Hepatocyte (in vitro differentiated cells): Measurements from ENCODE around the gene PCBP4. TPM values are rescaled to one million over a fixed set of nuclear protein-coding genes. Genes with fewer than 3 reads are reported as not detected.
A peak's percentile ranks its signal among the peaks of the same experiment; 100 is the strongest.

Experiments
- DNase-seq: peaks from one replicate; pipeline ENCODE4 v3.0.0-alpha.2; 2016; ENCODE audit warnings: low spot score
- H2AFZ ChIP-seq: fragments of 200-600 bp; sonication (generic); 2 replicates; pipeline ENCODE4 v1.6.0; 2016; ENCODE audit warnings: antibody characterized with exemption, mild to moderate bottlenecking
- H3K27ac ChIP-seq: fragments of 200-600 bp; sonication (generic); 2 replicates; pipeline ENCODE4 v1.5.1; 2016; ENCODE audit warnings: mild to moderate bottlenecking
- H3K27me3 ChIP-seq: fragments of 200-600 bp; sonication (generic); 2 replicates; pipeline ENCODE4 v1.6.1; 2016
- H3K36me3 ChIP-seq: fragments of 200-600 bp; sonication (generic); replicated peaks from 2 replicates; pipeline ENCODE4 v1.5.1; 2016; ENCODE audit warnings: low read depth; ENCODE audit not compliant: insufficient read depth
- H3K4me1 ChIP-seq: fragments of 200-600 bp; sonication (generic); 2 replicates; pipeline ENCODE4 v1.5.1; 2016; ENCODE audit warnings: mild to moderate bottlenecking, moderate library complexity; ENCODE audit not compliant: insufficient read depth
- H3K4me2 ChIP-seq: fragments of 200-600 bp; sonication (generic); 2 replicates; pipeline ENCODE4 v1.6.0; 2016
- H3K4me3 ChIP-seq: fragments of 200-600 bp; sonication (generic); 2 replicates; pipeline ENCODE4 v1.5.1; 2016; ENCODE audit warnings: mild to moderate bottlenecking
- H3K79me2 ChIP-seq: fragments of 200-600 bp; sonication (generic); 2 replicates; pipeline ENCODE4 v1.6.0; 2017; ENCODE audit warnings: mild to moderate bottlenecking
- H3K9me2 ChIP-seq: fragments of 200-600 bp; sonication (generic); replicated peaks from 2 replicates; pipeline ENCODE4 v1.6.0; 2017; ENCODE audit warnings: mild to moderate bottlenecking; ENCODE audit not compliant: insufficient read depth
- H3K9me3 ChIP-seq: fragments of 200-600 bp; sonication (generic); 2 replicates; pipeline ENCODE4 v1.5.1; 2016; ENCODE audit warnings: low read depth, mild to moderate bottlenecking
- H4K20me1 ChIP-seq: fragments of 200-600 bp; sonication (generic); 2 replicates; pipeline ENCODE4 v1.6.0; 2016; ENCODE audit warnings: mild to moderate bottlenecking; ENCODE audit not compliant: insufficient read depth, poor library complexity, severe bottlenecking
- CTCF ChIP-seq: fragments of 200-600 bp; sonication (generic); IDR thresholded peaks from 2 replicates; pipeline ENCODE4 v1.5.1; 2016; ENCODE audit warnings: antibody characterized with exemption, mild to moderate bottlenecking; ENCODE audit not compliant: poor library complexity
- EZH2 ChIP-seq: fragments of 200-600 bp; sonication (generic); IDR thresholded peaks from 2 replicates; pipeline ENCODE4 v1.6.1; 2016; ENCODE audit warnings: antibody characterized with exemption, mild to moderate bottlenecking, borderline replicate concordance
- EZH2phosphoT487 ChIP-seq: fragments of 200-600 bp; sonication (generic); IDR thresholded peaks from one replicate; pipeline ENCODE4 v1.6.1; 2018; ENCODE audit warnings: antibody characterized with exemption, mild to moderate bottlenecking, low read depth, moderate library complexity; ENCODE audit not compliant: unreplicated experiment, severe bottlenecking
- WGBS: methylation state at CpG from one replicate; pipeline ENCODE4 v1.1.6; 2016; ENCODE audit warnings: low lambda C conversion rate; ENCODE audit errors: missing lambda C conversion rate; 5-methylcytosine and 5-hydroxymethylcytosine counted together
- polyA plus RNA-seq: library from polyadenylated mRNA; unstranded; fragments of >200 nt; fragmentation: Nextera tagmentation; extraction: Ambion mirVana; gene quantifications from 2 replicates; pipeline ENCODE4 v1.2.1, GENCODE V29; 2016
- total RNA-seq: library from RNA; depleted of rRNA; stranded (reverse); fragments of >200 nt; gene quantifications from 2 replicates; pipeline ENCODE4 v1.2.3, GENCODE V29; 2014

Gene PCBP4
- total and polyA plus RNA-seq, 2 experiments from 2014 or later = 42.4 to 60.2 TPM

- WGBS = 89% methylated on average over 4 of the region's 4 CpGs
- TF ChIP-seq EZH2 (no peak), CTCF (no peak), EZH2phosphoT487 (no peak)
- no peak overlapping the region for H3K4me3 ChIP-seq
Measured at GRCh38 chr3:51969841-51970240, 2.6 kb upstream of the PCBP4 start.

GRCh38 chr3:51968883-51969678 is 1.8 kb upstream of the PCBP4 start:
- Histone ChIP-seq H3K4me3 (no peak overlapping the region), H2AFZ (no peak overlapping the region), H3K4me1 (peaks cover 38% of the 10 kb centered on the region), H3K9me2 (no peaks in the 10 kb centered on the region), H3K4me2 (peak overlapping the region; percentile 97), H3K36me3 (no peaks in the 10 kb centered on the region), H4K20me1 (no peaks in the 10 kb centered on the region), H3K9me3 (no peaks in the 10 kb centered on the region), H3K27ac (peak overlapping the region; percentile 92), H3K27me3 (no peaks in the 10 kb centered on the region), H3K79me2 (peaks cover 43% of the 10 kb centered on the region)
- WGBS = 66% methylated on average over 6 of the region's 6 CpGs
- TF ChIP-seq EZH2 (no peak), CTCF (no peak)
- DNase-seq = no peak

More at GRCh38 chr3:51969841-51970240, 2.6 kb upstream of the PCBP4 start:
- no peaks in the 10 kb centered on the region for H4K20me1 ChIP-seq
- H3K9me2 ChIP-seq = no peaks in the 10 kb centered on the region
- H2AFZ ChIP-seq = no peak overlapping the region
- DNase-seq = no peak
- H3K27ac ChIP-seq = no peak overlapping the region
- no peaks in the 10 kb centered on the region for H3K9me3 ChIP-seq
- peaks cover 41% of the 10 kb centered on the region for H3K79me2 ChIP-seq
- H3K4me1 ChIP-seq = peaks cover 45% of the 10 kb centered on the region
- H3K27me3 ChIP-seq = no peaks in the 10 kb centered on the region
- no peaks in the 10 kb centered on the region for H3K36me3 ChIP-seq
- H3K4me2 ChIP-seq = no peak overlapping the region

- H3K9me3 ChIP-seq = no peaks in the 10 kb centered on the region
- H3K4me1 ChIP-seq = peaks cover 33% of the 10 kb centered on the region
- peak overlapping the region; percentile 92 for H3K27ac ChIP-seq
- DNase-seq = peak; percentile 62
- WGBS = 11% methylated on average over 6 of the region's 11 CpGs
- H3K4me3 ChIP-seq = peak overlapping the region; percentile 87
- peak overlapping the region; percentile 97 for H3K4me2 ChIP-seq
- TF ChIP-seq EZH2 = no peak
- TF ChIP-seq EZH2phosphoT487 = no peak
- no peak for TF ChIP-seq CTCF
- peaks cover 41% of the 10 kb centered on the region for H3K79me2 ChIP-seq
- no peaks in the 10 kb centered on the region for H3K27me3 ChIP-seq
- peak overlapping the region; percentile 32 for H2AFZ ChIP-seq
- H4K20me1 ChIP-seq = no peaks in the 10 kb centered on the region
- no peaks in the 10 kb centered on the region for H3K9me2 ChIP-seq
- H3K36me3 ChIP-seq = no peaks in the 10 kb centered on the region
Measured at GRCh38 chr3:51968170-51968775, 1.0 kb upstream of the PCBP4 start.
